ENCODE data around the gene SVOP.

Gene SVOP

DNA sequence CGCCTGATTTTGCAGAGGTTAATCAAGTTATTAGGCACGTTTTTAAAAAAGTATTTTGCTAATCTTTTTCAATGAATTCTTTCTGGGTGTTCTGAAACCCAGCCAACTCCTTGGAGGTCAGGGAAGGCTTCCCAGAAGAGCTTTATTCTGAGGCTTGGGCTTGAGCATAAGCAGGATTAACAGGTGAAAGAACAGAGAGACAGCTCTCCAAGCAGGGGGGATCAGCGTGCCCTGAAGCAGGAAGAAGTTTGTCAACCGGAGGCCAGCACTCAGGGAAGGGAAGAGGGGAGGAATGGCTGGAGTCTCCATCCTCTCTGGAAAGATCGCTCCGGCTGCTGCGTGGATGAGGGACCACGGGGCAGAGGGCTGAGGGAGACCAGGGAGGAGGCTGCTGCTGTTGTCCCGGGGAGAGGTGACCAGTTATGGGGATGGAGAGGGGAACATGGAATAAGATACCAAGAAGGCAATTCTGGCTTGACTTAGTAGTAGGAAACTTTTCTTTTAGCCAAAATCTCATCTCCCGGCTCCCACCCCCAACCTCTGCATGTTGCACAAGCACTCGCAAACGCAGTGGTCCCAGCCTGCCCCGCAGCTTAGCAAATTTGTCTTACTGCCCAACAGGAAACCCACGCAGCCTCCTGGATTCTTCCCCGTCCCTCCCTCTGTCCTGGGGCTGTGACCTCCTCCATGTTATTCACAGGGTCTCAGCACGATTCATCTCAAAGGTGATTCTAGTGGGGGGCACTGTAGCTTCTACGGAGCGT, 162.4 kb downstream of the SVOP start:
- TF ChIP-seq, protein P1, sequence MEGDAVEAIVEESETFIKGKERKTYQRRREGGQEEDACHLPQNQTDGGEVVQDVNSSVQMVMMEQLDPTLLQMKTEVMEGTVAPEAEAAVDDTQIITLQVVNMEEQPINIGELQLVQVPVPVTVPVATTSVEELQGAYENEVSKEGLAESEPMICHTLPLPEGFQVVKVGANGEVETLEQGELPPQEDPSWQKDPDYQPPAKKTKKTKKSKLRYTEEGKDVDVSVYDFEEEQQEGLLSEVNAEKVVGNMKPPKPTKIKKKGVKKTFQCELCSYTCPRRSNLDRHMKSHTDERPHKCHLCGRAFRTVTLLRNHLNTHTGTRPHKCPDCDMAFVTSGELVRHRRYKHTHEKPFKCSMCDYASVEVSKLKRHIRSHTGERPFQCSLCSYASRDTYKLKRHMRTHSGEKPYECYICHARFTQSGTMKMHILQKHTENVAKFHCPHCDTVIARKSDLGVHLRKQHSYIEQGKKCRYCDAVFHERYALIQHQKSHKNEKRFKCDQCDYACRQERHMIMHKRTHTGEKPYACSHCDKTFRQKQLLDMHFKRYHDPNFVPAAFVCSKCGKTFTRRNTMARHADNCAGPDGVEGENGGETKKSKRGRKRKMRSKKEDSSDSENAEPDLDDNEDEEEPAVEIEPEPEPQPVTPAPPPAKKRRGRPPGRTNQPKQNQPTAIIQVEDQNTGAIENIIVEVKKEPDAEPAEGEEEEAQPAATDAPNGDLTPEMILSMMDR (conservative IDR thresholded peaks at IDR 0.05; ENCODE audit: low read length) = no peak
- H3K4me3 ChIP-seq (ENCODE audit: low read length) = peak overlapping the region; percentile 52
- DNase-seq (ENCODE audit: low read depth) = peak; percentile 39
